ENCODE measurements around the gene TSEN54. TPM values are rescaled to one million over a fixed set of nuclear protein-coding genes. Genes with fewer than 3 reads are reported as not detected.

Gene TSEN54
- total RNA-seq, 1 experiment from 2014 or later = 44.5 TPM

DNA sequence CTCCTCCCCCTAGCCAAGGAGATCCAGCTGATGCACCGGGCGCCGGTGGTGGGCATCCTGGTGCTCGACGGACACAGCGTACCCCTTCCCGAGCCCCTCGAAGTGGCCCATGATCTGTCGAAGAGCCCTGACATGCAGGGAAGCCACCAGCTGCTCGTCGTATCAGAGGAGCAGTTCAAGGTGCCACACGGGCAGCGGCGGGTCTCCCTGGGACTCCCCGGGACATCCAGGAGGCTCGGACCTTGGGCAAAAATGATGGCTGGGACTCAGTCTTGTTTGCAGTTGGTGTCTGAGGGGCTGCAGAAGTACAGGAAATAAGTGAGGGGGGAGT lies 55.5 kb downstream of the TSEN54 start:
- Histone ChIP-seq H4K20me1 (ENCODE audit: control insufficient read depth, insufficient read depth, insufficient read length) (no peaks in the 10 kb centered on the region), H2AK5ac (ENCODE audit: insufficient read length, low read length) (no peak overlapping the region), H2BK12ac (ENCODE audit: insufficient read length, low read depth, low read length) (no peak overlapping the region), H2BK20ac (ENCODE audit: low read depth, low read length, poor library complexity, severe bottlenecking) (no peak overlapping the region), H4K8ac (replicated peaks; ENCODE audit: insufficient read length, low read depth, low read length) (no peak overlapping the region), H3K23me2 (ENCODE audit: insufficient read length, low read depth, low read length, poor library complexity, severe bottlenecking) (no peaks in the 10 kb centered on the region), H3K4ac (ENCODE audit: low read depth, low read length) (no peak overlapping the region), H3K9me3 (ENCODE audit: control insufficient read depth, low read depth, low read length) (no peaks in the 10 kb centered on the region), H3K27me3 (ENCODE audit: insufficient read depth, low read length) (no peaks in the 10 kb centered on the region), H3T11ph (ENCODE audit: low read length) (no peak overlapping the region), H3K9ac (ENCODE audit: extremely low read depth, insufficient read length, low read length) (no peak overlapping the region), H3K27ac (ENCODE audit: insufficient read length, low read depth, low read length) (no peak overlapping the region), H3K18ac (ENCODE audit: insufficient read length, low read depth, low read length) (no peak overlapping the region), H3K4me1 (ENCODE audit: insufficient read depth, low read length) (no peaks in the 10 kb centered on the region), H3K4me2 (ENCODE audit: insufficient read depth, insufficient read length, low read length) (no peak overlapping the region), H2BK120ac (ENCODE audit: low read depth, low read length, poor library complexity, severe bottlenecking) (no peak overlapping the region), H3K14ac (ENCODE audit: insufficient read depth, low read length) (no peak overlapping the region), H4K91ac (ENCODE audit: insufficient read length, low read depth, low read length) (no peak overlapping the region), H2BK15ac (ENCODE audit: low read depth, low read length) (no peak overlapping the region), H3K23ac (ENCODE audit: insufficient read length, low read depth, low read length) (no peak overlapping the region), H3K79me2 (ENCODE audit: insufficient read depth, low read length) (no peaks in the 10 kb centered on the region), H3K56ac (ENCODE audit: insufficient read length, low read depth, low read length) (no peak overlapping the region), H4K5ac (ENCODE audit: insufficient read length, low read depth, low read length) (no peak overlapping the region), H3K79me1 (ENCODE audit: insufficient read depth, low read depth, low read length, poor library complexity, severe bottlenecking) (no peaks in the 10 kb centered on the region), H2BK5ac (ENCODE audit: insufficient read length, low read length) (no peak overlapping the region), H2AFZ (ENCODE audit: low read length) (no peak overlapping the region)
- WGBS (ENCODE audit: extremely low coverage, insufficient read length, low lambda C conversion rate) = no CpG with 5 or more reads among the region's 16 CpGs
- TF ChIP-seq CTCF (conservative IDR thresholded peaks at IDR 0.05) = no peak
- H3K36me3 Mint-ChIP-seq (ENCODE audit: insufficient read depth in 1 of 3, low read depth in 3 of 3) = peaks cover 2 to 13% (median 4%) of the 10 kb centered on the region in 3 experiments; a peak in 5 of 7 replicates
- DNase-seq = no peak
- H3K4me3 Mint-ChIP-seq = no peak overlapping the region
- peak overlapping the region in 2 of 3 experiments; percentile 55 to 65; a peak in 3 of 7 replicates for H3K27ac Mint-ChIP-seq
- H3K27me3 Mint-ChIP-seq (ENCODE audit: low read depth) = peaks cover 1% of the 10 kb centered on the region; the same call in 1 of the 2 replicates
- H3K4me1 Mint-ChIP-seq = no peaks in the 10 kb centered on the region
- no peaks in the 10 kb centered on the region for H3K9me3 Mint-ChIP-seq

All from H9 (cell line).